HG03103 (cell line): Measurements from ENCODE around the gene GBF1.

Source experiments
- ATAC-seq: cut with Tn5 transposase; IDR thresholded peaks from one replicate; pipeline ENCODE4 v1.9.1; 2021; ENCODE audit warnings: low read depth; ENCODE audit not compliant: unreplicated experiment

GBF1 gene

DNA sequence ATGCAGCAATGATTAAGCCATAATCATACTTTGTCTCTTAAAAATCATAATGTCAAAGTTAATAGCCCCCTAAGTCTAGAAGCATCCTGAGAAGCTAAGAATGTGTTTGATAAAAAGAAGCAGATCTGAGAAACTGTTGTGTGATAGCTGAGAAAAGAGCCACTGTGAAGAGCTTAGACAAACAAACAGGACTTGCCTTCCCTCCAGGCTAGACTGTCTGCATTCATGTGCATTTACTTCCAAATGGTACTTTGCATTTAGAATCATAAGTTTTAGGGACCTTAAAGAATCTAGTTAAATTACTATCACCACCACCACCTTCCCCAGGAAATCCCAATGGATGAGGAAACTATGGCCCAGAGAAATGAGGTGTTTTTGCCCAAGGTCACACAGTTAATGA is 87.4 kb downstream of the GBF1 start:
- ATAC-seq = no peak

DNA sequence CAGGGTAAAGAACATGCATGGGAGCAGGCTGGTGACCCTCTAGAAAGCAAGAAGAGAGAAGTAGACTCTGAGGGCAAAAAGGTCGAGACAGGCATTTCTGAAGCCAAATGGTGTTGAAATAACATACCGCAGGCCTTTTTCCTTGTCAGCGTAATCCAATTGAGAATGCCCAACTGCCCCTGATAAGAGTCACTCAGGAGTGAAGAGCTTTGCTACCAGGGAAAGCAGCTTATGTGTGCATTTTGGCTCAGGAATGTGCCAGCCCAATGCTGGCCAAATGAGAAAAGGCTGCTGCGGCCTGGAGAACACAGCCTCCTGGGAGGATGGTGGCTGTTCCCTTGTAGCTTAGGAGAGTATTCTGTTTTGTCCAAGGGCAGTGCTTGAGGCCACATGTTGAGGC is 88.8 kb downstream of the GBF1 start:
- ATAC-seq = no peak

DNA sequence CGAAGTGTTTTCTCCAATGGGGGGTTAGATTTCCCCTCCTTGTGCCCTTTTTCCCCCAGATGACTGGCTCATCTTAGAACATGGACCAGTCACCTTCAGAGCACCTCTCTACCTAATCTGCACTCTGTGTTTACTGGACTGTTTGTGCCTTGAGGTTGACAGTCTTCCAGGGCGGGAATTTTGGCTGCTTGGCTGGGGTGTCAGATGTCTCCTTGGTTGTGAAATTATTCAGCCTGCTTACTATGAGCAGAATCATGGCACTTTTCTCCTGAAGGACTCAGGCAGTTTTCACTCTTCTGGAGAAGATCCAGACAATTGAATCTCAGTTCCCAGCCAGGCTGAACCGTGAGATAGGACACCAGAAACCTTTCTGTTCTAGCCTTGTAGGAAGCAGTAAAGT is 89.9 kb downstream of the GBF1 start:
- ATAC-seq = no peak

DNA sequence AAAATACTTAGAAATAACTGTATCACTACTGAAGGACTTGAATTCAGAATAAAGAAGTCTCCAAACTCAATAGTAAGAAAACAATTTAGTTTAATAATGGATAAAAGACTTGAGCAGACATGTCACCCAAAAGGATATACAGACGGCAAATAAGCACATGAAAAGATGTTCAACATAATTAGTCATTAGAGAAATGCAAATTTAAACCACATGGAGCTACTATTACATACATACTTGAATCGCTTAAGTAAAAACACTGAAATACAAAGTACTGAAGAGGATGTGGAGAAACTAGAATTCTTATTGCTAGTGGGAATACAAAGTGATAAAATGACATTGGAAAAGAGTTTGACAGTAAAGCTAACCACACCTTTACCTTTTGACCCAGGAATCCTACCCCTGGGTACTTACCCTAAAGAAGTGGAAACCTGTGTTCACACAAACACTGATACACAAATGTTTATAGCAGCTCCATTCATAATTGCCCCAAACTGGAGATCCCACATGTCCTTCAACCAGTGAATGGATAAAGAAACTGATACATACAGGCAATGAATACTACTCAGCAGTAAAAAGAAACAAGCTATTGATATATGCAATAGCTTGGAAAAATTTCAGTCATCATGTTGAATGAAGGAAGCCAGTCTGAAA is 95.8 kb downstream of the GBF1 start:
- no peak for ATAC-seq

DNA sequence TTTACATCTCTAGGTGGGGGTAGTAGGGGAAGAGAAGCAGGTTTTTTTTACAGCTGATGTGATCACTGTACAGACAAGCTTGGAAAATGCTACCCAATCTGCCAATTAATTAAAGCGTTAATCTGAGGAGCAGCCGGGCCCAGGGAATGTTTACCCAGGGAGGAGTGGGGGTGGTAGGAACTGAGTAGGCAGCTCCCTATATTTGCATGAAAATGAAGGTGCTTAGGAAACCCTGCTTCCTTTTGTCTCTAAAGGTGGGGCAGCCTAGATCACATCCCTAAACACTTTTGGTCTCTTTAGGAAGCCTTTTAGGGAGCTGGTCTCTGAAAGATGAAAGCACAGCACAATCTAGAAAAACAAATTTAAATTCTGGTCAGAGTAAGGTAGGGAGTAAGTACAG is 97.1 kb downstream of the GBF1 start:
- ATAC-seq = no peak

DNA sequence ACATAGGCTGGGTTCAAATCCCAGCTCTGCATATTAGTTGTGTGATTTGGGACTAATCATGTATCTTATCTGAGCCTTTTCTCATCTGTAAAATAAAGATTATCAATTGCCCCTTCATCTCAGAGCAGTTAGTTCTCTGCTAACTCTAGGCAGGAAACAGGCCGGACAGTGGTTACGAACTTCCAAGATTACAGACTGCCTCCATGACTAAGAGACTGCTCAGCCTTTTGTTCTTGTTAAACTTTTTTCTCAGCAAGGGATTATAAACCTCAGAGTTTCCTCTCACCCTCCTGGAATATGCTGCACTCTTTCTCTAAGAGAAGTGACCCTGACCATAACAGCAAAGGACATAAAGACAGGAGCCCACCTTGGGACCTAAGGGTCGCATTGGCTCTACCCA is 97.6 kb downstream of the GBF1 start:
- no peak for ATAC-seq

DNA sequence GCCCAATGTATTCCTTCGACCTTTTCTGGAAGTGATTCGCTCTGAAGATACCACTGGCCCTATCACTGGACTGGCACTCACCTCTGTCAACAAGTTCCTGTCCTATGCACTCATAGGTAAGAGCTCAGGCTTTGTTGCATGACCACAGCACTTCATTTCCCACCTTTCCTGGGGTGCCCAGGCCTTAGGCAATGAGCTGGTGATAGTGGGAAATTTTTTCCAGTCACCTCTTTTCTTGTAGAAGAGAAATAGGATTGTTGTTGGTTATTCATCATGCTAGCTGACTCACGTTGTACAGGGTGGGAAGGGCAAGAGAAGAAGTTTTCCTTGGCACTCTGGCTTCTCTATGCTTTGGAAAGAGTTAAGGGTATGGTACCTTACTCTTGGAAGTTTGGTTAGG is 98.7 kb downstream of the GBF1 start:
- ATAC-seq = no peak

DNA sequence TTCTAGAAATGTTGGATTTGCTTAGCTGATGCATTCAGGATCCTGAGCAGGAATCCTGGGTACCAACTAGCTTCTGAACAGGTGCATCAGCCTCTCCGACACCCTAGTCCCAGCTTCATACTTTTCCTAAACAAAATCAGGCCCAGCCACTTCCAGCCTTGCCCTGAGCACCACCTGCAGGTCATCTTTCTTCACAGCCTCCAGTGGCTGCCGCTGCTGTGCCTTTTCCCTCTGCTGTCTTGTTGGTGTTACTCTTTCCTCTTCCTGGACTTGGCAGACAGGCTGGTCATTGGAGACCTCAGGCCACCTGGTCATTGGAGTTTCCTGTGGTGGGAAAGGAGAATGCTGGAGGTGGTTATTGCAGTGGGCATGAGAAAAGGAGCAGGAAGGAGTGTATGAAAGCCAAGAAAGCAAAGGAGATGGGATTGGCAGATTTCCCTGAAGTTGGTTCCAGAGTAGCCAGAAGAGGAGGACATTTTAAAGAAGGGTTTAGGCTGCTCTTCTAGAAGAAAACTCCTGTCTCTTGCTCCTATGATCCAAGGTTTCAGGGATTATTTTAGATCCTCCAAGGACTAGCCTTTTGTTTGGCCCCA is 102.0 kb downstream of the GBF1 start:
- no peak for ATAC-seq

DNA sequence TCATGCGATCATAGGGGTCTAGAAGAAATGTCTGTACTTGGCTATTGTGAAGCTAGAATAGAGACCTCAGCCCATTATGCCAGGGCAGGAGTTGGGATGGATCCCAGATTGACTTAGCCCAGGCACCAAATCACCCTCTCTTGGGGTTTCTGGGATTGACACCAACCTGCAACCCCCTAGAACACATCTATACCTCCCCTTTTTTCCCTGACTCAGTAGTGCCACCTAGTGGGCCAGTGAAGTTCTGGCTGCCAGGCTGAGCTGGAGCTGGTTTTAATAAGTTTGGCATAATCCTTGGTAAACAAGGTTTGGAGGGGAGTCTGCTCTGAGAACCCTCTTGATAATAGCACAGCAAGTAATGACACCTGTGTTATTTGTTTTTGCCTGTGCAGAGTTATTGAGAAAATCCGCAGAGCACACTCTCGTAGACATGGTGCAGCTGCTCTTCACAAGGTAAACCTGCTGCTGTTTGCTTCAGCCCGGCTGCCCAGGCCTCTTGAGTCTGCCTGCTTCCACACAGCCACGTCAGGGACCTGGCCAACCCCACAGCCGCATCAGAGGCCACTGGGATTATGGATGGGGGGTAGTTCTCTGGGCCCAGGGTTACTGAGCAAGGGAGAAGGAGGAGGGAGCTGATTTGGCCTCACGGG is 106.9 kb downstream of the GBF1 start:
- ATAC-seq = no peak

DNA sequence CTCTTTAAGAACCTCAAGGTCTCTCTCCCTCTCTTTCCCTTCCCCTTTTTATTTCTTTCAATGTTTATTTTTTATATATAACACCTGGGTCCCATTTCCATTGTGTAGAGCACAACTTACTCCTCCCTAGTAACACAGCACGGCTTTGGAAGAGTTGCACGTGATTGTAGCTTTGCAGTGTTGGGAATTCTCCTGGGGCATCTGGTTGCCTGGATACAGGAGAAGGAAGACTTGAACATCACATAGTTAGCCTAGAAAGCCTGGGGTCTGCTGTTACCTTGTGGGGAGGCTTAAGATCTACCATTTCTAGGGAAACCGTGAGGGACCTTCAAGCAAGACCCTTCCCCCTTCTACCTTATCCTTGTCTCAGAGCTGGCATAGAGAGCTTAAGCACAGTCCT is 109.1 kb downstream of the GBF1 start:
- no peak for ATAC-seq

DNA sequence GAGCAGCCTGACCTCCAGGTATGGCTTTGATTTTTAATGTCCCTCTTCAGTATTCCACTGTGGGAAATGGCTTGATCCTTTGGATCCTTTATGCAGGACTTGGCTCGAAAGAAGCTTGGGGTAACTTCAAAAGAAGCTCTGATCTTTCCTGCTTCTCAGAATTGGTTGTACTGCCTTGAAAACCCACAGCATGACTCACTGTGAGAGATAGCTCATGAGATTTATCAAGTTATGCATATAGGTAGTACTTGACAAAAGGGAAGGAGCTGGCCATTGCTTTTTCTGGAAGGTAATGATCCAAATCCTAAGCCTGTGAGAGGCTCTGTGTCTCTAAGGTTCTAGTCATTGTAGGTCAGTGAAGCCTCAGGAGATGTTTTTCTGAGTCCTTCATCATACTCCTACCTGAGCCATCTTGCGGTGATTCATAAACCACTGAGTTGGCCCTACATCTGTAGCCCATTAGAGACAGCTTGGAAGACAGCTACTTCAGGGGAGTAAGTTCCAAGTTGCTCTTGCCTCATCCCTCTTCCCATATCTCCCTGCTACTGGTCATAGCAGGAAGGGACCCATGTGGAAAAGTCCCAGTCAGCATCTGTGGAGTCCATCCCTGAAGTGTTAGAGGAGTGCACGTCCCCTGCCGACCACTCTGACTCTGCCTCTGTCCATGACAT is 113.5 kb downstream of the GBF1 start:
- no peak for ATAC-seq

DNA sequence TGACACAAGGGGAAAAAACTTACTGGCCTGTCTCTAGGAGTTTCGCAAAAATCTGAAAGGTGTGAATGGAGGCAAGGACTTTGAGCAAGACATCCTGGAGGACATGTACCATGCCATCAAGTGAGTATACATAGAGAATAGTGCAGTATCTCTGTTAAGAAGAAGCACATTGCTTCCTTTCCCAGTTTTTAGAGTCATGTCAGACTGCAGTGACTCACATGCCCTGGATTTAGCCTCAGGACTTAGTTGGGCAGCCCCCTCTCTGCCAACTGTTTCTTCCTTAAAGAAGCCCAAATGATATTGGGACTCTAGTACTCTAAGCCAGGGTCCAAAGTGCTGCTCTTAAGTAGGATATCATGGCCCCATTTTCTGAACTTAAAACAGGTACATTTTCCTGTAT is 122.1 kb downstream of the GBF1 start:
- no peak for ATAC-seq

DNA sequence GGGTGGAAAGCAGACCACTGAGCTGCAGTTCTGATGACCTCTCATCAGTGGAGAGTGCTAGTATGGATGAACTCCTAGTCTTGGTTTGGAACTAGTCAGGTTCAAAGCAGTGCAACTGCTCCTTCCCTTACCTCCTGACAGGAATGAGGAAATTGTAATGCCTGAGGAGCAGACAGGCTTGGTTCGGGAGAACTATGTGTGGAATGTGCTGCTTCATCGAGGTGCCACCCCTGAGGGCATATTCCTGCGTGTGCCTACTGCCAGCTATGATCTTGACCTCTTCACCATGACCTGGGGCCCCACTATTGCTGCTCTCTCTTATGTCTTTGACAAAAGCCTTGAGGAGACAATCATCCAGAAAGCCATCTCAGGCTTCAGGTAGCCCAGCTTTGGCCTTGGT is 122.7 kb downstream of the GBF1 start:
- no peak for ATAC-seq

DNA sequence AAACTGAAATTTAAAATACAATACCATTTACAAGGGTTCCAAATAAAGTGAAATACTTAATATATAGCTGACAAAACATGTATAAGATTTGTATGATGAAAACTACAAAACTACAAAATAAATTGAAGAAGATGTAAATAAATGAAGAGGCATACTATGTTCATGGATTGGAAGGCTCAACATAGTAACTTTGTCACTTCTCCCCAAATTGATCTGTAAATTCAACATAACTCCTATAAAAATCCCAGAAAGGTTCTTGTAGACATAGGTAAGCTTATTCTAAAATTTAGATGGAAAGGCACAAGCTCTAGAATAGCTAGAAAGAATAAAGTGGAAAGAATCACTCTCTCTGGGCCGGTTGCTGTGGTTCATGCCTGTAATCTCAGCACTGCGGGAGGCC is 126.0 kb downstream of the GBF1 start:
- ATAC-seq = no peak

DNA sequence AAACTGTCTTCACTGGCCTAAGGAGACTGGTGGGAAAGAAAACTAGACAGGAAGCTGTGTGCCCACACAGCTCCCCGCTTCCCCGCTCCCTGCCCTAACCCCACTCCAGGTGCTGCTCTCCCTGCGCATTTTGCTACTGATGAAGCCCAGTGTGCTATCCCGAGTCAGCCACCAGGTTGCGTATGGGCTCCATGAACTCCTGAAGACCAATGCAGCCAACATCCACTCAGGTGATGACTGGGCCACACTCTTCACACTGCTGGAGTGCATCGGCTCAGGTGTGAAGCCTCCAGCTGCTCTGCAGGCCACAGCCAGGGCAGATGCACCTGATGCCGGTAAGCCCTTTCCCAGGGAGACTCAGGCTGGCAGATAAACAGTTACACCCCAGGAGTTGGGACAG is 129.9 kb downstream of the GBF1 start:
- ATAC-seq = no peak

DNA sequence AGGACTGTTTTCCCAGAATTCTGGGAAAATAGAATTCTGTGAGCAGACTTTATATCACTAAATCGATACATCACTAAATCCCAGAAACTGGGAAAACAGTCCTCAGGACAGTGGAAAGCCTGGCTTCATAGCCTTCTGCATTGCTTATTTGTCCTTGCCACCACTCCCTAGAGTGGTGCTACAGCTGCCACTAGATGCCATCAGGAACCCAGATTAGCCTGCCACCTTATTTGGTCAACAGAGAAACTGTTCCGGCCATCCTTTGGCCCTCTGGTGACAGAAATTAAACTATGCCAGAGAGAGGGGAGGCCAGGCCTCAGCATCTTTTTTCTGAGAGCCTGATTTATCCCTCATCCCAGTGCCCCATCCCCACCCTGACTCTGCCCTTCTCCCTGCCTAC is 130.5 kb downstream of the GBF1 start:
- no peak for ATAC-seq

DNA sequence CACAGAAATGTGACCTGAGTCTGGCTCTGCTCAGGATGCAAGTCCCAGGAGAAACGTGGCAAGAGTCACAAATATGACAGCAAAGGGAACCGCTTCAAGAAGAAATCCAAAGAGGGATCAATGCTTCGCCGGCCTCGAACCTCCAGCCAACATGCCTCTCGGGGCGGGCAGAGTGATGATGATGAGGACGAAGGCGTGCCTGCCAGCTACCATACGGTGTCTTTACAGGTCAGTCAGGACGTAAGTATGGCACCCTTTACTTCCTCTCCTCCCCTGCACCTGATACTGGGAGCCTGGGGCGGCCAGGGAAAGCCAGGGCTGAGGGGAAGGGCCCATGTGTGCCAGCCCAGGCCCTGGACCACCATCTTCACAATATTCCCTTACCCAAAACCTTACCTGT is 131.6 kb downstream of the GBF1 start:
- no peak for ATAC-seq

DNA sequence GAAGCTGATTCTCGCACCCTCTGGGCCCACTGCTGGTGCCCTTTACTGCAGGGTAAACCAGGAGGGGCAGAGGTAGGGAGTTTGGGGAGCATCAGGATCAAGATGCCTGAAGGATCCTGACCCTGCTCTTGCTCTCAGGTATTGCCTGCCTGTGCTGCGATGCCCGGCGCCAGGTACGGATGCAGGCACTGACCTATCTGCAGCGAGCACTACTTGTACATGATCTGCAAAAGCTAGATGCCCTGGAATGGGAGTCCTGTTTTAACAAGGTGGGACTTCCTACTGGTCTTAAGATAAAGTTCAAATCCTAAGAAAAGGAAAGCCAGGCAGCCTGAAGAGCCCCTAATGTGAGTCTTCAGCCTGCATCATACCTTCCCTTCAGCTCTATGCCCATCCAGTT is 134.1 kb downstream of the GBF1 start:
- ATAC-seq = no peak

DNA sequence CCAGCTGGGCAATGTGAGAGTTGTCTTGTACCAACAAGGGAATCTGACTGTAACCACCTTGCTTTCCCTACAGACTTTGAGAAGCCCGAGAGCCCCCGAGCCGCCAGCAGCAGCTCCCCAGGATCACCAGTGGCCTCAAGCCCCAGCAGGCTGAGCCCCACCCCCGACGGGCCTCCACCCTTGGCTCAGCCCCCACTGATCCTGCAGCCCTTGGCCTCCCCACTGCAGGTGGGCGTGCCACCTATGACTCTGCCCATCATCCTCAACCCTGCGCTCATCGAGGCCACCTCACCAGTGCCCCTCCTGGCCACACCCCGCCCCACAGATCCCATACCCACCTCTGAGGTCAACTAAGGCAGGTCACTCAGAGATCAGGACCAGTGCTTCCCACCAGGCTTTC is 136.7 kb downstream of the GBF1 start:
- ATAC-seq = no peak

DNA sequence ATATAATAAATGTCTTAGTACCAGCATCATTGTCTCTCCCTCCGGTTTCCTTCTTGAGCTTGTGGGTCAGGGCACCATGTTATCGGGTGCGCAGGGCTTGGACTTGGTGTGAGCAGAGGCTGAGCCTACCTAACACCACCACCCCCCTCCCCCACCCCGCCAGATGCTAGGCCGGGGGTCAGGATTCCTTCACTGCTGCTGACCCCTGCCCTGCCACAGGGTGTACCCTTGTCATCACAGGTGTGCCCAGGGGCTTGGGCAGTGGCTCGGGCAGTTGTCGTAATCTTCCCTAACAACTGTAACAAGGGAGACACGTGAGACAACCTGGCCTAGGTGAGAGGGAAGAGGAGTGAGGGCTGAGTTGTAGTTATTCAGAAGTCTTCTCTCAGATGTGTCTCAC is 137.5 kb downstream of the GBF1 start:
- no peak for ATAC-seq

DNA sequence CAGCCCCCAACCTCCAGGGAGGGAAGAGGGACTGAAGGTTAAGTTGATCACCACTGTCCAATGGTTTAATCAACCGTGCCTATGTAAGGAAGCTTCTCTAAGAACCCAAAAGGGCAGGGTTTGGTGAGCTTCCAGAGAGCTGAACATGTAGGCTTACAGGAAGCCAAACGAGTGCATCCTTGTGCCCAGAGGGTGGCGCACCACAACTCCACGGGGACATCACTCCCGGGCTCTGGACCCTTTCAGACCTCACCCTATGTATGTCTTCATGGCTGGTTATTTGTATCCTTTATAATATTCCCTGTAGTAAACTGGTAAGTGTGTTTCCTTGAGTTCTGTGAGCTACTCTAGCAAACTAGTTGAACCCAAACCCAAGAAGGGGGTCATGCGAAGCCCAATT is 138.7 kb downstream of the GBF1 start:
- ATAC-seq = no peak
